Suppressor macrophage treated with lipopolysaccharide for 4 hours (primary cell): ENCODE results near the gene RAB5A.
"Not testable (repeated sequence)": the region's sequence is repeated elsewhere in the genome, so short reads cannot be mapped to it uniquely, and the experiment has no call there.

Experiments
- DNase-seq: peaks from one replicate; pipeline ENCODE4 v3.0.0-alpha.2; 2020

Gene RAB5A, protein sequence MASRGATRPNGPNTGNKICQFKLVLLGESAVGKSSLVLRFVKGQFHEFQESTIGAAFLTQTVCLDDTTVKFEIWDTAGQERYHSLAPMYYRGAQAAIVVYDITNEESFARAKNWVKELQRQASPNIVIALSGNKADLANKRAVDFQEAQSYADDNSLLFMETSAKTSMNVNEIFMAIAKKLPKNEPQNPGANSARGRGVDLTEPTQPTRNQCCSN

DNA sequence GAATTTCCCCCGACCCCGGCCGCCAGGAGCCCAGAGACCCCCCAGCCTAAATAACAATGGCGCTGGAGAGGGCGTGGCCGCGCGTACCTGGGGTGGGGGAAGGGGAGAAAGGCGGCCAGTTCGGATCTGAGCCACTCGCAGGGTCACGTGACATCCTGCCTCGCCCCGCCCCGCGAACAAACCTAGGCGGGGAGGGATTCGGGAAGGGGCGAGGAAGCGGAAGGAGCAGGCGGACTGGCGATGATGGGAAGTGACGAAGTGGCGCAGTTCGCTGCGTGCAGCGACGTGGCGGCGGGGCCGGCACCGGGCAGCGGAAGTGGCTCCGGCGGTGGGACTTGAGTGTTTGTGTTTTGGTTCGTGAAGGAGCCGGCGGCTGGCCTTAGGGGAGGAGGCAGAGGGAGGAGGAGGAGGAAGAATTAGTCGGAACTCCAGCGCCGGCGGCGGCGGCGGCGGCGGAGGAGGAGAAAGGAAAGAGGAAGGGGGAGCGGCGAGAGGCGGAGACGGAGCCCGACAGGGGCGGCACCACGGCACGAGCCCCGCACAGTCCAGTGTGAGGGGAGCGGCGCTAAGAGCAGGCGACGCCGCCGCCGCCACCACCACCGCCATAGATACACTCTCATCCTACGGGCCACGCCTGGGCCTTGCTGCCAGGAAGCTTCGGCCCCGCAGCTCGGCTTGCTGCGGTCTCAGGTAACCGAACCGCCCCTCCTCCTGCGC lies at the start of gene RAB5A:
Gene RAB5A, plus strand, starts transcription at position 266 of the 717 bp plus-strand sequence. CDS start 3,802 bp downstream, outside the sequence.
- peak; percentile 99 for DNase-seq

DNA sequence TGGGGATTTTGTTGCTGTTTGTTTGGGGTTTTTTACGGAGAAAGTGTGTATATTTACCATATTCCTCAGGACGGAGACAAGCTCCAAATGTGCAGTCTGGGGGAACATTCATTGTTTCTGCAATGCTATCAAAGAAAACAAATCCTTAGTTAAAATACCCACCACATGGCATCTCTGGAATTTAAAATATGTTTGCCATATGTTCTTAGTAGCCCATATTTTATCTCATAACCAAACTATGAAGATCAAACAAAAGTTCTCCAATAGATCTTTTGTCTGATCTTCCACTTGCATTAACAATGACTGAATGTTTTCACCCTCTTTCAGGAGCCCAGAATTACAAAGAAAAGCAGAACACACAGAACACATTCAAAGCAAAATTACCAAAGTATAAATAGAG lies 48.2 kb upstream of the RAB5A start:
- no peak for DNase-seq

DNA sequence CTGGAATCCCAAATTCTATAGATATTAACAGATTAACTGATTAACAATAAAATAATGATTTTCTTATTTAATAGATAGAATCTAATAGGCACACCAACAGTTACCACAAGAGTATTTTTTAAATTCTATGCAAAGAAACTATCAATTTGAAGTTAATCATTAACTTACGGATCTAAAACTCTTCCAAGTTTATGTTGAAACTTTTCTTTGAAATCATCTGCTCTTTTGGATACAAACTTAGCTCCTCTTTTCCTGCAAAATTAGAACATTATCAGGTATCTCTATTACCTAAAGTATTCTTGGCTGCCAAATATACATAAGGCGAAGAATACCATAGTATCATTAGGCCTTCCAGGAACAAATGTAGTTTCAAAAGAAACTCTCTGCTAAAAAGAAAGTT lies 47.6 kb upstream of the RAB5A start:
- DNase-seq = no peak

GRCh38 chr3:19899833-19900232 lies 47.1 kb upstream of the RAB5A start:
- not testable (repeated sequence) for DNase-seq

DNA sequence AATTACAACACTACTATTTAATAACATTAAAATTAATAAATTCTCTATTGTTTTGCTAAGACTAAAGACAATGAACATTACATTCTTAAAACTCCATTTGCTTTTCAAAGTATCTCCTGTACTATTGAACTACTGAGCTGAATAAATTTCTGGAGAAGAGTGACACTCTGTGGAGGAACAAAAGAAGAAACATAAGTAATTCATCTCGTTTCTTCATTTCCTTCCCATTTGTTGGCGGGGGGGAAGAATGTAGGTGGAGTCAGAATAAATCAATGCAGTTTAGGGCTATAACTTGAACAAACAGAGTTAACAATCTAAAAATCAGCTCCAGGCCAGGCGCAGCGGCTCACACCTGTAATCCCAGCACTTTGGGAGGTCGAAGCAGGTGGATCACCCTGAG lies 45.6 kb upstream of the RAB5A start:
- DNase-seq = peak; percentile 19

- DNase-seq = peak; percentile 46
Observed at GRCh38 chr3:19901918-19902317, 45.0 kb upstream of the RAB5A start.

GRCh38 chr3:19903649-19904048 lies 43.2 kb upstream of the RAB5A start:
- no peak for DNase-seq

DNA sequence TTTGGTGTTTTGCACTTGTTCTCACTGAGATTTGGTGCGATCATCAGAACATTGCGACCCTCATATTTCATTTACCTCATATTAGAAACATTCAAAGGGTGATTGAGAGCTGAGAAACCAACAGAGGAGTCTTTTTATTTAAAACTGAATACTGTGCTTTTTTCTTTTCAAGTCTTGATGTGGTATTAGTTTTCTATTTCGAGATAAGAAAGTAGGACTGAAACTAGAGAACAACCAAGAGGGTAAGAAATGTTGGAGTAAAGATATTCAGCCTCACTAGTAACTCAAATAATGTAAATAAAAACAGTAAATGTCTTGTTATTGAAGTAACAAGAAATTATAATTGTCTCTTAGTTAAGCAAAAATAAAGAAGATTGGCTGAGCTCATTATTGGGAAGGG lies 39.4 kb upstream of the RAB5A start:
- DNase-seq = no peak

- DNase-seq = no peak
Observed at GRCh38 chr3:19911452-19911851, 35.4 kb upstream of the RAB5A start.

GRCh38 chr3:19917167-19917566 lies 29.7 kb upstream of the RAB5A start:
- DNase-seq = no peak

DNA sequence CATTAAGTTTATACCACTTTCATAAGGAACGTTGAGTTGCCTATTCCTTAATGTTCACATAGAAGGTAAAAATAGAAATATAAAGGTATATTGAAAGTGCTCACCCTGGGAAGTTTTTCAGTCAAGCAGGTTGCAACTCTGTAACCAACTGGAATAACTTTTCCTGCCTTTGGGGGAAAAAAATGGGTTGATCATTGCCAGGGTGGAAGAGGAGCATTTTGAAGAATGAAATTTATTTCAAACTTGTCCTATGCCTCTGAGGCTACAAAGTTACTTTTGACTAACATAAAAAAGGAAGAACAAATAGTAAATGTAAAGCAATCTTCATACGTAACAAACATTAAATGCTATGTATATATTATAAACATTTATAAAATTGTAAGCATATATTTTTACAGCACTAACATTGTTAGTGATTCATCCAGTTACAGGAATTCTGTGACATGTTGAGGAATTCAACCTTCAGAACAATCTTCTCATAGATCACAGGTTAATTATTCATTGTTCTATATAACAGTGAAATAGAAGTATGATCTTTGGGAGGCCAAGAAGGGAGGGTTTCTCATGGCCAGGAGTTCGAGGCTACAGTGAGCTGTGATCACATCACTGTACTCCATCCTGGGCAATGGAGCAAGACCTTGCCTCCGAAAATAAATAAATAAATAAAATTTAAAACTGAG lies 26.4 kb upstream of the RAB5A start:
- DNase-seq = no peak

- peak; percentile 94 for DNase-seq
Observed at GRCh38 chr3:19931180-19931692, 15.7 kb upstream of the RAB5A start.

DNA sequence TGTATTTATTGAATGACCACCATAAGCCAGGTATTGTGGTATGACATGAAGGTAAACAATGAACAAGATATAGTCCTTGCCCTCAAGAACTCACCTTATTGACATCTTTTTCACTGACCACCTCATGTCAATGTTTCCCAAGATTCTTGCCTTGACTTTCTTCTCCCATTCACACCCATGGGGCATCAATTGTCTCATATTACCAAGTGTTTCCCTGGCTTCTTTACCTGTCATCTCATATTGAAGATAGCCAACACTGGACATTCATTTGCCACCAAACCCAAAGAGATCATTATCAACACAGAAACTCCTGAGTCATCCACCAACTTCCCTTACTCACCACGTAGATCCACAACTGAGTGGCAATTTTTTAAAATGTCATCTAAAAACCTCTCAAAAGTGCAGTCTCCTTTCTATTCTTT lies 15.1 kb upstream of the RAB5A start:
- peak; percentile 71 for DNase-seq

DNA sequence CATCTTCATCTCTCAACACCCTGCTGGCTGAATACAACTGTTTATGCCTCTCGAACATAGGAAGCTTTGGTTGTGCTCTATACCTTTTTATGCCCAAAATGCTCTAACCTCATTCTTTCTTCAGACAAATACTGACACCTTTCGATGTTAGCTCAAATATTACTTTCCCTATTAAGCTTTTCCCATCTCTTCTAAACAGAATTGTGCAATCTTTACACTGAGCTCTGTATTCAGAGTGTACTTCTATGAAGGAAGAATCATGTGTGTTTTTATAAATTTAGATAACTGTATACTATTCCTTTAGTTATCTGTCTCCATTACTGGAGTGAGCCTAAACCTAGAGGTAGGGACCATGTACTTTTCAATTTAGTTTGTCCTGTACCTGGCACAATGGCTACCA lies 14.5 kb upstream of the RAB5A start:
- no peak for DNase-seq

- DNase-seq = no peak
Observed at GRCh38 chr3:19934098-19934566, 12.8 kb upstream of the RAB5A start, which contains the start of gene EFHB. TSS of gene EFHB (minus strand) at chr3:19934217. CDS start at chr3:19934018, 199 bp downstream.

DNA sequence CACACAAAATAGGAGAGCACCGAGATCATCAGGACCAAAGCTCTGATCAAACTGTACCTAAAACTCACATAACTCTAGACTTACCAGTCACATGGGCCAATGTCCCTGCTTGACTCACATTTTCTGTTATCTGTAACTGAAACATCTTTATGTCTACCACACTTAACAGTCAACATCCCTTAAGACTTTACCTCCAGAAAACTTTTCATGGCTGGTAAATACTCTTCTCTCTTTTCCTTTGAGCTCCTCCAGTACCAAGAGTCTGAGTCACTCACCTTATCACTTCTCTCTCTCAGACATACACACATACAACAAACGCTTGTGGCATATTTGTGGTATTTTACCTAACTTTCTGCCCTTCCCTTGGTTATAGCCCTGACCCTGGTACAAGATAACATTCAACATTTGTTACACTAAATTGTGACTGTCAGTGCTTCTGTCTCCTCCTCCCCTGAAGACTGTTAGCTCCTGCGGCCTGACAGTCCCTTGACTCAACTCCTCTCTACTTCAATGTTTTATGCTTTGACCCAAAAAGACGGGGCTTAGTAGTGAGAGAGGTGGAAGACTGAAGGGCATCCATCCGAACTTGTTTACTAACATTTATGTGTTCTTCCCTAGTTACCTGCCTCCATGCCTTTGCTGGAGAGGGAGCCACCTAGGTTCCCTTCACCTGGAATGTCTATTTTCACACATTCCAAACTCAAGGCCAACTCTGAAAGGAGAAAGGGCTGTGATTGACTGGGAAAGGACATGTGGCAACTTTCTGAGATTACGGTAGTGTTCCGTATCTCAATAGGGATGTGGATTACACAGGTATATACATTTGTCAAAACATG lies 9.2 kb upstream of the RAB5A start:
- no peak for DNase-seq

DNA sequence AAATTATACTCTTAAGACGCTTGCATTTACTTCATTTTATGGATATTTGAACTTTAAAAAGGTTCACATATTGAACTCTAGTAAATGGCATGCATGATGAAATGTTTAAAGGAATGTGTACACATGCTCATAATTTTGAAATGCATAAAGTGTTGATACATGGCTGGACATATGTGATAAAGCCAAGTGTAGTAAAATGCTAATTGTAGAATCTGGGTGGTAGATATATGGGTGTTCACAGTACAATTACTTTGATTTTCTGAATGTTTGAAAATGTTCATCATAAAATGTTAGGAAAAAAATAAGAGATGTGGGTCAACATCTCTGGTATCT lies 8.6 kb upstream of the RAB5A start:
- DNase-seq = no peak

GRCh38 chr3:19940643-19941042 lies 6.3 kb upstream of the RAB5A start:
- DNase-seq = no peak

DNA sequence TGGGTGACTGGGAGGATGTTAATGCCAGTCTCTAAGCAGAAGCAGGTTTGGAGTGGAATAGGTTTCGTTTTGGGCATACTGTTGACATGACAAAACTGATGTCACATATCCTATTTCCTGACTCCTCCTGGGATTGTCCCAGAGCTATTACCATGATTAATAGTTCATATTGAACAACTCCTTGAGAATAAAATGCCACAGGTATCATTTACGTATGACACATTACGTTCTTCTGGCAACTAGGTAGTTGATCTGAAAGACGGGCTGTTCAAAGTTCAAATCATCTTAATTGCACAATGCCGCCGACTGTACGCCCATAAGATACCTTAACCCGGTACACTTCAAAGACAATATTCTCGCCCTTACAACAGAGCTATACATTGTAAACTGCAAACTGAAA lies 1.4 kb upstream of the RAB5A start:
- DNase-seq = peak; percentile 12

DNA sequence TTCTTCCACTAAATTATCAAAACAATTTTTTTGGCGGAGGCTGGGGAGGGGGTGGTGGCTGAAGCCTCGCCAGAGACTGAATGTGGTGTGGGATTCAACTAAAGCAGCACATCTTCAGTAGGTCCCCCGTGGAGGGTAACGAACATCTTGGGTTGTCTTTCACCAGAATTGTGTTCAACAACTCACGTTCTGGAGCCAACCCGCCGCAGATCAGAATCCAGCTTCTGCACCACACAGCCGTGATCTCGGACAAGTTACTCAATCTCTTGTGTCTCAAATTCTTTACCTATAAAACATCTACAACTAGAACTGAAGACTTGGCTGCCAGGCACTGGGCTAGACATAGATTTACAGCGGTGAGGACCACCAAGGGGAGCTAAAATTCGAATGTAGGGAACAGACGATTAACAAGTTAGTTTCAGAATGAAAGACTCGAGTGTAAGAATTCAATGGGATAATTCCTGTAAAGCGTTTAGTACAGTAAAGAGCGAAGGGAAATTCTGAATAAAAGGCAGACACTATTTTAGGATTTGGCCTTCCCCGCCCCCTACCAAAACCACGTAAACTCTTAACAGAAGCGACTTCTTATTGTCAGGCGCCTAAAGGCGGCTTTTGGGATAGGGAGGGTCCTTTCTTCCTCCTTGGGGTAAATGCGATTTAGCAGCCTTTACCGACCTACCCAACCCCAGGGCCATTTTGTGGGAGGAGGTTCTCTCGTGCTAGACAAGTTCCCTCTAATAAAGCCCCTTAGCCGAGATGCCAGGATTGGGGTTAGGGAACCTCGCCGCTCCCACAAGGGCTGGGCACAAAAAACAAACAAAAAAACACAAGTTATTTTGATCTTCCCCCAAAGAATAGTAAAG lies 697 bp upstream of the RAB5A start:
- DNase-seq = no peak

GRCh38 chr3:19947549-19948225 lies 790 bp downstream of the RAB5A start:
- DNase-seq = peak; percentile 65
